Left ventricle myocardium inferior (tissue), 1 donor: ENCODE results near the gene EPS8. TPM values are rescaled to one million over a fixed set of nuclear protein-coding genes. Genes with fewer than 3 reads are reported as not detected.

Experiments used
- DNase-seq: peaks from one replicate; pipeline ENCODE4 v3.0.0-alpha.2; 2020
- H3K27ac ChIP-seq: fragments of 200-600 bp; replicated peaks from 2 replicates; pipeline ENCODE4 v1.8.0; 2021
- H3K27me3 ChIP-seq: fragments of 200-600 bp; 2 replicates; pipeline ENCODE4 v1.8.0; 2021; ENCODE audit warnings: low read depth
- H3K36me3 ChIP-seq: fragments of 200-600 bp; 2 replicates; pipeline ENCODE4 v1.8.0; 2021
- H3K4me1 ChIP-seq: fragments of 200-600 bp; 2 replicates; pipeline ENCODE4 v1.8.0; 2021
- H3K4me3 ChIP-seq: fragments of 200-600 bp; 2 replicates; pipeline ENCODE4 v1.8.0; 2021; ENCODE audit warnings: mild to moderate bottlenecking, moderate library complexity
- H3K9me3 ChIP-seq: fragments of 200-600 bp; replicated peaks from 2 replicates; pipeline ENCODE4 v1.8.0; 2021
- intact Hi-C: fragments of 100-400 bp; cut with micrococcal nuclease; formaldehyde crosslinking; loops from one replicate; pipeline ENCODE4 v1.11.0; 2022
- total RNA-seq: library from RNA; stranded (reverse); fragmentation: NEBNext Ultra II Directional; extraction: Animal tissue kit (Norgen Biotek cat#: 25700); gene quantifications from one replicate; pipeline ENCODE4 v1.2.1, GENCODE V29; 2021
- TF ChIP-seq, protein P1 (sequence below): fragments of 200-600 bp; IDR thresholded peaks from 2 replicates; pipeline ENCODE4 v1.8.0; 2021; ENCODE audit warnings: antibody characterized with exemption, mild to moderate bottlenecking, borderline replicate concordance
- donor health status: DM: no; HTN: yes; CAD: no; lungs with severe emphysema.

The EPS8 gene
- total RNA-seq, 1 donor from 2014 or later, result 18.9 TPM

GRCh38 chr12:15664491-15664890, 124.7 kb downstream of the EPS8 start:
- H3K36me3 ChIP-seq, result peaks cover 50% of the 10 kb centered on the region
- TF ChIP-seq, protein P1, sequence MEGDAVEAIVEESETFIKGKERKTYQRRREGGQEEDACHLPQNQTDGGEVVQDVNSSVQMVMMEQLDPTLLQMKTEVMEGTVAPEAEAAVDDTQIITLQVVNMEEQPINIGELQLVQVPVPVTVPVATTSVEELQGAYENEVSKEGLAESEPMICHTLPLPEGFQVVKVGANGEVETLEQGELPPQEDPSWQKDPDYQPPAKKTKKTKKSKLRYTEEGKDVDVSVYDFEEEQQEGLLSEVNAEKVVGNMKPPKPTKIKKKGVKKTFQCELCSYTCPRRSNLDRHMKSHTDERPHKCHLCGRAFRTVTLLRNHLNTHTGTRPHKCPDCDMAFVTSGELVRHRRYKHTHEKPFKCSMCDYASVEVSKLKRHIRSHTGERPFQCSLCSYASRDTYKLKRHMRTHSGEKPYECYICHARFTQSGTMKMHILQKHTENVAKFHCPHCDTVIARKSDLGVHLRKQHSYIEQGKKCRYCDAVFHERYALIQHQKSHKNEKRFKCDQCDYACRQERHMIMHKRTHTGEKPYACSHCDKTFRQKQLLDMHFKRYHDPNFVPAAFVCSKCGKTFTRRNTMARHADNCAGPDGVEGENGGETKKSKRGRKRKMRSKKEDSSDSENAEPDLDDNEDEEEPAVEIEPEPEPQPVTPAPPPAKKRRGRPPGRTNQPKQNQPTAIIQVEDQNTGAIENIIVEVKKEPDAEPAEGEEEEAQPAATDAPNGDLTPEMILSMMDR, result no peak
- intact Hi-C loops, result no loop called here
- H3K27me3 ChIP-seq, result no peaks in the 10 kb centered on the region
- H3K4me1 ChIP-seq, result peaks cover 2% of the 10 kb centered on the region
- no peak for DNase-seq
- H3K9me3 ChIP-seq, result no peaks in the 10 kb centered on the region
- no peak overlapping the region for H3K4me3 ChIP-seq
- H3K27ac ChIP-seq, result no peak overlapping the region

GRCh38 chr12:15662983-15663659, 126.1 kb downstream of the EPS8 start:
- Histone ChIP-seq H3K9me3 (no peaks in the 10 kb centered on the region), H3K36me3 (peaks cover 56% of the 10 kb centered on the region), H3K27ac (no peak overlapping the region), H3K4me3 (no peak overlapping the region), H3K27me3 (no peaks in the 10 kb centered on the region), H3K4me1 (no peaks in the 10 kb centered on the region)
- intact Hi-C loops, result no loop called here
- no peak for DNase-seq
- TF ChIP-seq, protein P1, result no peak

- Histone ChIP-seq H3K27ac (no peak overlapping the region), H3K4me3 (no peak overlapping the region), H3K9me3 (no peaks in the 10 kb centered on the region), H3K4me1 (no peaks in the 10 kb centered on the region), H3K27me3 (no peaks in the 10 kb centered on the region), H3K36me3 (peaks cover 62% of the 10 kb centered on the region)
- no peak for DNase-seq
- intact Hi-C loops, result no loop called here
- TF ChIP-seq, protein P1, result no peak
Observed at GRCh38 chr12:15662303-15662980, 126.7 kb downstream of the EPS8 start.

DNA sequence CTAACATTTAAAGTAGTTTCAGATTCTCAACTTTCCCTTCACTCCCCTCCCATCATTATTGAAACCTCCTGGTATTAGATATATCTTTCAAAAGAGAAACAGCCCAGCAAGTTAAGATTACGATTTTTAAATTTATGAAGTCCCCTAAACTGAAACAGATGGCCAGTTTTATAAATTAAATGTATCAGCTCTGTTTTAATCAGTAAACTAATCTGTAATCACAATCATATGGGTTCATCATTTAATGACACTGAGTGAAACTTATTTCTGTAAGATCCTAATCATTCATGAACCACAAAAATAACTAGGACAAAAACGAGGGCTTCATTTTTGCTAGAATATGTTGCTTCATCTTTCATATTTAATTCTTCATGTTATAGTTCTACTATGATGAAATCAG, 137.8 kb downstream of the EPS8 start:
- no peak for DNase-seq
- H3K36me3 ChIP-seq, result peaks cover 59% of the 10 kb centered on the region
- TF ChIP-seq, protein P1, result no peak
- H3K27me3 ChIP-seq, result no peaks in the 10 kb centered on the region
- no peaks in the 10 kb centered on the region for H3K4me1 ChIP-seq
- H3K4me3 ChIP-seq, result no peak overlapping the region
- intact Hi-C loops, result no loop called here
- no peak overlapping the region for H3K27ac ChIP-seq
- no peaks in the 10 kb centered on the region for H3K9me3 ChIP-seq

GRCh38 chr12:15650399-15651128, 138.6 kb downstream of the EPS8 start:
- no peak for DNase-seq
- Histone ChIP-seq H3K4me3 (no peak overlapping the region), H3K27me3 (no peaks in the 10 kb centered on the region), H3K9me3 (no peaks in the 10 kb centered on the region), H3K36me3 (peaks cover 51% of the 10 kb centered on the region), H3K27ac (peak overlapping the region; percentile 3), H3K4me1 (no peaks in the 10 kb centered on the region)
- TF ChIP-seq, protein P1, result no peak
- intact Hi-C loops, result no loop called here
